GM21367 (cell line): Measurements from ENCODE around the gene YBX2.

Experiments used
- ATAC-seq: cut with Tn5 transposase; IDR thresholded peaks from one replicate; pipeline ENCODE4 v1.9.1; 2021; ENCODE audit not compliant: unreplicated experiment

YBX2 gene

DNA sequence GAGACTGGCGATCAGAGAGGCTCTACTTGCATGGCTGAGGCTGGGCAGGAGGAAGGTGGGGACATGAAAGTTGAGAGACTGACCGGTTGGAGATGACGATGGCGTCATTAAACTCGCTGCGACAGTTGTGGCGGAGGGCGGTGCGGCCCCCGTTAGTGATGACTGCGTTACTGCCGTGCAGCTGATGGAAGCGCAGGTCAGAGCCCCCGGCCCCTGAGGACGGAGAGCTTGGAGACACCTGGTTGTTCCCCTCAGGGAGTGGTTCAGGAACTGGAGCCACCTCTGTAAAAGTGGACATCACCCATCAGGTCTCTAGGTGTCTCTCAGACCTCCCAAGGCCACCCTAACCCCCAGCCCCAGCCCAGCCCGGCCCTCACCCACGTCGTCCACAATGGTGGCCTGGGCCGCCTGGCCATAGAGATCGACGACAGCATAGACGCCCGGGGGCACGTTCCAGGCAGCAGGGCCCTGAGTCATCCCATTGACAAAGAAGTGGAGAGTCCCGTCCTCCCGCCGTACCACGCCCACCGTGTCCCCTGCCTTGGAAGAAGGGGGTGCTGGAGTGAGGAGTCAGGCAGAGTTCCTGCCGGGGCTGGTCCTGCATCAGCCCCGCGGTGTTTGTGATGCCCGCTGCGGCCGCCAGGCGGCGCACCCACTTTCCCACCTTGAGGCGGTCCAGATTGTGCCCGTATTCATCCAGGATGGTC lies 29.4 kb upstream of the YBX2 start:
- ATAC-seq, result no peak

DNA sequence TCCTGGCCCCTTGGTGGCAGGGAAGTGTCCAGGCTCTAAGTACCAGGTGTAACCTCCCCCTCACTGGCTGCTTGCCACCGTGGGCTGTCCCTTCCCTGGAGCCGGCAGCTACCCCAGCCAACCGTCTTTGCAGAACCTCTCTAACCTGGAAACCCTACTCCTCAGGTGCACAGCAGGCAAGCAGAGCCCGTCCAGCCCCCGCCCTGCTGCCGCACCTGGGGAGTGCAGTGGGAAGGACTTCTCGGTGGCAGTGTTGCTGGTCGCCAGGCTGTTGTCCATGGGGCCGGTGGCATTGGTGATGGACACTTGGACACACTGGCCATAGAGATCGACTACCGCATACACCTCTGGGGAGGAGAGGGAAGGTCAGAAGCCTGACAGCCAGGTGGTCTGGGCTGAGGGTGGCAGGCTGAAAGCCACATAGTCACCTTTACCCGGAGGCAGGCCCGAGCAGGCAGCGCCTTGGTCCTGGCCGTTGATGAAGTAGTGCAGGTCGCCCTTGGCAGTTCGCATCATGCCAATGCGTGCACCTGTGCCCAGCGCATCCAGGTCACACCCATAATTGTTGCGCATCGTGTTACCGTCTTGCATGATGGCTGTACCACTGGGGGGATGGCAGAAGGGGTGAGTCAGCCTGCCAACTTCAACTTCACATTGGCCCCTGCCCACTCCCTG lies 28.2 kb upstream of the YBX2 start:
- no peak for ATAC-seq

DNA sequence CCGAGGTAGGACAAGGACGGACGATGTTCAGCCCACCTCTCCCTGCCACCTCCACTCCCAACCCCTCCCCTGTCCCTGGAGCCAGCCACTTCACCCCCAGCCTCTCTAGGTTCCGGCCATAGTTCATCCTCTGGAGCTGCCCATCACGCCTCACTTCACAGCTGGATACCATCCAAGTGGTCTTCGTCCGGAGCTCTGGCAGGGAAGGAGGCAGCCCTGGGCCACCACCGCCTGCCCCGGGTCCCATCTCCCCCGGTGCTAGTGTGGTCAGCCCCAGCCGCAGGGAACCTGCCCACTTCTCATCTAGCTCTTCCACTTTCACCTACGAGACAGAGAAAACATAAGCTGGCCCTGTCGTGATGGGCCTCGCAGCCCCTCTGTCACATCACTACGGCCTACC lies 27.0 kb upstream of the YBX2 start:
- no peak for ATAC-seq

DNA sequence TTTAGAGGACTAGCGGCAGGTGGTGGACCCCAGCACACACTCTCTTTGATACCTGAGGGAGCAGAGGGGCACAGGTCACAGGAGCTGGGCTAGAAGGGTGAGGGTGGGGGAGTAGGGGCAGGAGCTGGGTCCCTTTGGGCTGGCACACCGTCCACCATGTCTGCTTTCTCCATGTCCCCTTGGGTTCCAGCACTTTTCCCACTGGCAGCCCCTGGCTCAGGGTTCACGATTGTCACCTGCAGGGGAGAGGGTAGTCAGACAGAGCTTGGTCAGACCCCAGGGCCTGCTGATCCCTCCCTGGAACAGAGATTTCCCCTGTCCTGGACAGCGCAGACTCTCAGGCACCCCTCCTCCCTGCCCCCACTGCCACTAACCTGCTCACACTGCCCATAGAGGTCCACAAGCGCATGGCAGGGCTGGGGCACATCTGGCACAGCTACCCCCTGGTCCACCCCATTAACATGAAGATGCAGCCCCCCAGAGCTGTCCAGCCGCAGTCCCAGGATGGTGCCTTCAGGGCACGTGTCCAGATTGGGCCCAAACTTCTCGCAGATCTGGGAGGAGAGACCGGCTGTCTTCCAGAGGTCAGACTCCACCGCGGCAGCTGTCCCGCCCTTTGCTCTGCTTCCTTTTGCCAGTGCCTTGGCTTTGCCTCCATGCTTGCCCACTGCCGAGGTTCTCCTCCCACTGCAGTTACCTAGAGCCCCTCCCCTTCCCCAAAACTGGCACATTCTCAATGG lies 23.9 kb upstream of the YBX2 start:
- ATAC-seq, result no peak

DNA sequence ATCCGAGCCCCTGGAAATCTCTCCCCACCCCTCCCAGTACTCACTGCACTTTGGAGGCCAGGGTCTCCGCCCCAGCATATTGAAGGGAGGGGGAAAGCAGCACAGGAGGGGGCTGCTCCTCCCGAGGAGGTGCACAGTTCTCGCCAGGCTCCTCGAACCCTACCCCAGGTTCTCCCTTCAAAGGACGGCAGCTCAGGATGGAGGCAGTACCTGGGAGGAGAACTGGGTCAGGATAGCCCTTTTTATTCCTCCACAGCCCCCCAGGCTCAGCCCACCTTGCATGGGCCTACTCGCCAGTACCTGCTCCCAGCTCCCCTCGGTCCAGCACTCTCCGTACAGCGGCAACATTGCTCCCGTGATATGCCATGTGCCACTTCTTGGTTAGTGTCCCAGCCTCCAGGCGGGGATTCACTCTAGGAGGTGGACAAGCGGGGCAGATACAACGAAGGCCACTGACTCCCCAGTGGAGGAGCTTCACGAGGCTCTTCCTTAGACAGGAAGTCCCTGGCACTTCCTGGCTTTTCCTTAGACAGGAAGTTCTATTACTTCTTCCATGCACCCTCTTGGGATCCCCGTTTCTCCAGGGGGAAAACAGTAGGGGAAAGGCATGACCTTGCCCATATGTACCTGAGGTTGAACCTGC lies 22.8 kb upstream of the YBX2 start:
- ATAC-seq, result no peak

DNA sequence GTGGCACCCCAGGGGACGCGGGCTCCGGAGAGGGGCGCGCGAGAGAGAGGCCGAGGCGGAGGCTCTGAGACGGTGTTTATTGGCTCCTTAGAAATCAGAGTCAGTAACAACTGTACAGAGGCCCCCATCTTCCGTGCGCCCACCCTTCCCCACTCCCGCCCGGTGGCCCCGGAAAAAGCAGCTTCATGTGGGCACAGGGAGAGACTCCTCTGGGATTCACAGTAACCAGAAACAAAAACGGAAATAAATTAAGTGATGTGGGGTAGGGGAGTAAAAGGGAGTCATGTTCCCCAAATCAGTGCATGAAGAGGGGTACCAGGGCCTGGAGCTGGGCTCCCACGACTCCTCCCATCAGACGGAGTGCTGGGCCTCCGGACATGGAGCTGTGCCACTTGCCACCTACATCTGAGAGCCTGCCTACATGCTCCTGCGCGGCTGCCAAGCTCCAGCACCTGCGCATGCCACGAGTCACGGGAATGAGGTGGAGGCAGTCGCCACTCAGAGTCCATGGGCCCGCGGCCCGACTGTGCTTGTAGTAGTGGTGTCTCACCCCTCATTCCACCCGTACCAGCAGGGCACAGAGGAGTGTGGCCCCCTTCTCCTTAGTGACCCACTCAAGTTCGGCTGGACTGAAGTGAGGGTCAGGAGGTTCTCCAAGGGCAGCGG lies 21.3 kb upstream of the YBX2 start:
- no peak for ATAC-seq

DNA sequence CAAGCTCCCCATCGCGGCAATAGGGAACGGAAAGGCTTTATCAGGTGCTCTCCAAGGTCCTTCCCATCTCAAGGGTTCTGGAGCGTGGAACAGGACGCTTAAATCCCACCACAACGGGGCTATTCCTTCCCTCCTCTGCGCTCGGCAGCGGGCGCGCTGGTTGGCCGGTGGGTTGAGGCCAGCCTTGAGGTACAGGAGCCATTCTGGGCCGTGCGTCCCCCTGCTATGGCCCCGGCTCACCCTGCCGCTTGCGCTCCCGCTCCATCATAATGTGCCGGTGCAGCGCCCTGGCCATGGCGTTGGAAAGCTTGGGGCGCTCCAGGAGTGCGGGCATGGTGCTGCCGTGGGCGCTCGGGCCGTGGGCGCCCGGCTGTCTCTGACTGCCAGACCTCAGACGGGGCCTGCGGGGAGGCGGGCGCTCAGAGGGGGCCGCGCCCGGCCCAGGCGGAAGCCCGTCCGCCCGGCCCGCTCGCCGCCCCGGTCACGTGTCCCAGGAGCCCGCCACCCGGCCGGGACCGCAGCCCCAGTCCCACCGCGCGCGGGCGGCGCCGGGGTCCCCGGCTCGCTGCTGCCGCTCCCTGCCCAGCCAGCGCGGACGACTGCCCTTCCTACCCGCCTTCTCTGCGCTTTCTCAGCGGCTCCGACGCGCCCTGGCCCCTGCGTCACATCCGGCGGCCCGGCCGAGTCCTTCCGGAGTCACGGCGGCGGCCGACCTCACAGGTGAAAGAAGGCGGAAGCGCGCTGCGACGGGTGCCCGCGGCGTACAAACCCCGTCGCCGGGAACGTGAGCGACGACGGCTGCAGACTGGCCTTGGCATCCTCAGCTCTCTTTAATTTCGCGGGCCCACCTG lies 20.5 kb upstream of the YBX2 start, which contains the start of gene GPS2:
TSS of gene GPS2 (minus strand) at position 642 of the 851 bp plus-strand sequence. CDS start at position 334, 308 bp downstream.
- ATAC-seq, result peak; percentile 50

DNA sequence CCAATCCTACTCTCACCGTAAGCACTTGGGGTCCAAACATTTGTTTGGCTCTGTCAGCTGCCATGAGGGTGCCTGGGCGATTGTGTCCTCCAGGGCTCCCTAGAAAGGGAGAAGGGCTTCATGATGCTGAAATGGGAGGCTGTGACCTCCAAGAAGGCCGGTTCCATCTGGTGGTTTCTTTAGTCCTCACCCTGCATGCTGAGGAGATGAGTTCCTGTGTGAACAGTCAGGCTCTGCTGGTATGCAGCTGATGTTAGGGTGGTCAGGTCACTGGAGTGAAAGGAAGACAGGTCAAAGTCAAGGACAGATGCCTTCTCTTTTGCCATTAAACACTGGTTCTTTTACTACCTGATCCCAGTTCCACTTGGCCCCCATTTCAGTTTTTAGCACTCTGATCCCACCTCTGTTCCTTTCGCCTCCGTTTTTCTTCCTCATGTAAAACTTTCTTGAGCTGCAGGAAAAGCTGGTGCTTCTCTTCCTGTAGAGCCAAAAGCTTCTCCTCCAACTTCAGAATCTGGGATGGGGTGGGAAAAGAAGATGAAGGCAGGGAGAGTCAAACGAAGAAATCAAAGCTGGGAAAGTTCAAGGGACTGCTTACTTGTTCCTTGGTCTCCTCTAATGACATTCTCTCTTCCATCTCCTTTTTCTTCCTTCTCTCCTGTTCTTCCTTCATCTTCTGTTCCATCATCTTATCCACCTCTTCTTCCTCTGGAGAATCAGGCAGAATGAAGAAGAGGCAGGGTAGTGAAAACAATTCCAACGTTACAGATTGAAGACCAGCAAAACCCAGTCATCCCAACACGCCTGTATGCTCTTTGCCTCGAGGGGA lies 19.7 kb upstream of the YBX2 start:
- no peak for ATAC-seq

DNA sequence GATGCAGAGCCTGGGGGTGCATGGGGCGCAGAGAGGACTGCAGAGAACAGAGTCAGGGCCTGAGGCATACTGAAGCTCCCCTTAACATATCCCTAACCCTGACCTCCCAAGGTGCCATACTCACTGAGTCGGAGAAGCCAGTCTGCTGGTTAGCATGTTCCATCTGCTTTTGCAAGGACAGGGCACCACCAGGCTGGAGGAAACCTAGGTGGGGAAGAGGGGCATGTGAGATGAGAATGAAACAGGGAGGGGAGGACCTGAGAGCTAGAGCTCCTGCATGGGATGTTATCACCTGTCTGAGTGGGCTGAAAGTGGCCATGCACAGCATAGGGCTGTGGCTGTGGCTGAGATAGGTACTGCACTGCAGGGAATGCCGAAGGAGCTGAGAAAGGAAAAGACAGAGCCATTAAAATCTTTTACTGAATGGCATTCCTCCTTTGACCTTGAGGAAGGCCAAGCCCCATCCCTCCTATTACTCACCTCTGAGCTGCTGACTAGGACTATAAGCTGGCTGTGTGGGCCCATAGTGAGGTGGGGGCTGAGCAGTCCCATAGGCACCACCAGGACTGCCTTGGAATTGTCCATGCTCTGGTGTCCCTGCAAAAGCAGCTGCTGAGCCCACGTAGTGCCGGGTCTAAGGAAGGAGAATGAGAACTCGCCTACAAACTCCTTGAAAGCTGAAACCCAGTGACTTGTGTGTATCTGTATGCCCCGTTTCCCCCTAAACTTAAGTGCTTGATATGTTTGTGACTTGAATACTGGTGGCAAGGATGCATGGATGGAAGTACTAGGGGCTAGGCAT lies 18.9 kb upstream of the YBX2 start:
- no peak for ATAC-seq

DNA sequence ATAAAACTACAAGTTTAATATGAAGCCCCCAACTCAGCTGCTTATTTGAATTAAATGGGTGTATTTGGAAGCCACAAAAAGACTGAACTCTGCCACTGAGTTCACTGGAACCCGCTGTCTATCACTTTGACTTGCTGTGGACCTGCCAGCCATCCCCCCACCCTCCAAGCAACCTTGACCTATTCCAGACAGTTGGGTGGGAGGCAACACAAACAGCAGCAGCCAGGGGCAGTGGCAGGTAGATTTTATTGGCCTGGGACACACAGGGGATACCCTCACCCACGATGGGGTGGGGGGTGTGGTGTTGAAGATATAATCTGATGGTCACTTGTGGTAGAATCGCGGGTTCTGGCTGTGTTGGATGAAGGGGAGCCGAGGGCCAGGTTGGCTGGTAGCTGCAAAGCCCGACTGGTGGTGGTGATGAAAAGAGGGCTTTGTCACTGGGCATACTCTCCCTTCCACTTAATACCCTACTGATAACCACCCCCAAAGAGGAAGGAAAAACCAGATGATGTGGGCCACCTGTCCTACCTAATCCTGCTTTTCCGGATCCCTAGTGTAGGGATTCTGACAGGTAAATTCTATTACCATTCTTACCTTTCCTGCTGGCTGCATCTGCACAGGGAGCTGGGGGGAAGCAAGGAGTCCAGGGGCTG lies 18.1 kb upstream of the YBX2 start:
- no peak for ATAC-seq

DNA sequence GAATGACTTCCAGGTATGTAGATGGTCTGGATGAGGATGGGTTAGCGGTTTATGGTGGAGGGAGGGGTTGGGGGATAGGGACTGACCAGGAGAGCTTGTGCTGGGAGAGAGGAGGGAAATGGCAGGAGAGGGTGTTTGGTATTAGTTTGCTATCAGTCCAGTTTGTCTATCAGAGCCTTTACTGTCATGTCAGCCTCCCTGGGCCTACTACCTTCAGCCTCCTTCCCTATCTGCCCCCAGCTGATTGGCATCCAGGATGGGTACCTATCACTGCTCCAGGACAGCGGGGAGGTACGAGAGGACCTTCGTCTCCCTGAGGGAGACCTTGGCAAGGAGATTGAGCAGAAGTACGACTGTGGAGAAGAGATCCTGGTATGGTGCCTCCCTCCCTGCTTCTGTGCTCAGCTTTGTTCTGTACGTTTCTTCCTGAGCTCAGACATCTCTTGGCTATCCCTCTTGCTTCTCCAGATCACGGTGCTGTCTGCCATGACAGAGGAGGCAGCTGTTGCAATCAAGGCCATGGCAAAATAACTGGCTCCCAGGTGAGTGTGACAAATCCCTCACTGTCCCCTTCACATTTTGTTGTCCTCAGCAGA lies 16.8 kb upstream of the YBX2 start:
- no peak for ATAC-seq

DNA sequence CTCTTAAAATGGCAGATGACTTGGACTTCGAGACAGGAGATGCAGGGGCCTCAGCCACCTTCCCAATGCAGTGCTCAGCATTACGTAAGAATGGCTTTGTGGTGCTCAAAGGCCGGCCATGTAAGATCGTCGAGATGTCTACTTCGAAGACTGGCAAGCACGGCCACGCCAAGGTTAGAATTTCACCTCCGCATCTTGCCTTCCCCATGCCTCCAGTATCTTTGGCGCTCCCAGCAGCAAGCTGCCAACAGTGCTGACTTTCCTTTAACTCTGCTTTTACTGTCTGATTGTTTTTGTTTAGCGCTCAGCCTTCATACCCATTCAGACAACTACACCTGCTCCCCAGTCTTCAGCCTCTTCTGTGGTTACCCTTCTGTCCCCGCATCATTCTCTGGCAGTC lies 15.2 kb upstream of the YBX2 start:
- no peak for ATAC-seq

DNA sequence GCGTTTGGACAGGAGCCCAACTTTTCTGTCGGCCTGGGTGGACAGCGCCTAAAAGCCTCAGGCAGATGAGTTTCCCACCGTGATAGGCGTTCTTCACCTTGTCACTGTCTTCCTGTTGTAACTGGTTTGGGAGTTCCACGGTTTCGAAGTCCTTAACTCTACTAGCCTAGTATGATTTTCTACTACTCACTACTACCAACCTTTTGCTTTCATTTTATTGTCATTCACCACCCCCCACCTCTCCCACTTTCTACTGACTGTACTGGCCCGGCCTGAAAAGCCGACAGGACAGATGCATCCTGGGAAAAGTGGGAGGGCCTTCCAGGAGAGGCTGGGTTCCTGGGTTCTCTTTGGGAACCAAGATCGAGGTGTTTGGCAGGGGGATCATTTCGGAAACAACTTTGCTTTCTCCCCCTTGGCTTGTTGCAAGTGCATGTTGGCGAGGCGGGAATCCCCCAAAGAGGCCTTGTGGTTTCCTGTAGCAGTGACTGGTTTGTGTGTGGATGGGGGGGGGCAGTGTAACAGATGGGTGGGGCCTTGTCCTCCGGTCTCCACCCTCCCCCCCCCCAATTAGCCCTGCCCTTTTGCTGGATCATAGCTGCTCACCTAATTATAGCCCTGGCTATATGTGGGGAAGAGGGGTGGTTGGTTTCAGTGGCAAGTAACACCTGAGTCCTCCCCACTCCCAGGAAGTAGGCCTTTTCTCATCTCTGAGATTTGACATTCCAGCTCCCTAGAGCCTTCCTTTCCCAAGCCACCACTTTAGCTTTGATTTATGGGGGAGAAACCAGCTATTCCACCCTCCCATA lies 14.4 kb upstream of the YBX2 start:
- ATAC-seq, result no peak

DNA sequence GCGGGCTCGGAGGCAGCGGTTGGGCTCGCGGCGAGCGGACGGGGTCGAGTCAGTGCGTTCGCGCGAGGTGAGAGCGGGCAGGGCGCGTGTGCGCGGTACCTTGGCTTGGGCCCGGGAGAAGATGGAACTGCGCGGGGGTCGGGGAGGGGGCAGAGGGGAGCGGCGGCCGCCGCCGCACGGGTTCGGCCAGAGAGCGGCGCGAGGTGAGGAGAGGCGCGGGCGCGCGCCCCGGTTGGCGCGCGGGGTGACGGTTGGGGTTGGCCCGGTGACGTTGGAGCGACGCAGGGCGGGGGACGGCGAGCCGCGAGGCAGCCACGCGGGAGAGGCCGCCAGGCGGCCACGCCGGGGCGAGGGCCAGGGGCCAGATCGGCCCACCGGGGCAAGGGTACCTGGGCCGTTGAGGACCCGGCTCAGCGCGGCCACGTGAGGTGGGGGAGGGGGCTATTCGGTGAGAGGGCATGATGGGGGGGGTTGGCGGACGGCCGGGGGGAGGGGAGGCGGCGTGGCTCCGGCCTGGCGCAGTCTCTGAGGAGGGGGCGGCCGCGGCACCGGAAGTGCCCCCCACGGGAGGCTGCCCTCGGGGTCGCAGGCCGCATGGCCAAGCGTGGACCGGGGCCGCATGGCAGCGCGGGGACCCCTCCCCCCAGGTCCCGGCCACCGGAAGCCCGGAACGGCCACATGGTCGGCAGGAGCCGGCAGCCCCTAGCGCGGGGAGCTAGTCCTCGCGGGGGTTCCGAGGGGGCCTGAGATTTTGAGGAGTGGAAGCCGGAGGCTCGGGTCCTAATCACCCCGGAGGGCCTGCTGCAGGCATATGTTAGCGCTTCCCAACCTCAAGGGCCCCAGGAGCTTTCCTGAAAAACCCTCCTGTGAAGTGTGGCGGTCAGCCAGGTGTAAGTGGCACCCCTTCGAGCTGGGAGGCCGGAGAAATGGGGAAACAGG lies 13.5 kb upstream of the YBX2 start:
- peak; percentile 4 for ATAC-seq

DNA sequence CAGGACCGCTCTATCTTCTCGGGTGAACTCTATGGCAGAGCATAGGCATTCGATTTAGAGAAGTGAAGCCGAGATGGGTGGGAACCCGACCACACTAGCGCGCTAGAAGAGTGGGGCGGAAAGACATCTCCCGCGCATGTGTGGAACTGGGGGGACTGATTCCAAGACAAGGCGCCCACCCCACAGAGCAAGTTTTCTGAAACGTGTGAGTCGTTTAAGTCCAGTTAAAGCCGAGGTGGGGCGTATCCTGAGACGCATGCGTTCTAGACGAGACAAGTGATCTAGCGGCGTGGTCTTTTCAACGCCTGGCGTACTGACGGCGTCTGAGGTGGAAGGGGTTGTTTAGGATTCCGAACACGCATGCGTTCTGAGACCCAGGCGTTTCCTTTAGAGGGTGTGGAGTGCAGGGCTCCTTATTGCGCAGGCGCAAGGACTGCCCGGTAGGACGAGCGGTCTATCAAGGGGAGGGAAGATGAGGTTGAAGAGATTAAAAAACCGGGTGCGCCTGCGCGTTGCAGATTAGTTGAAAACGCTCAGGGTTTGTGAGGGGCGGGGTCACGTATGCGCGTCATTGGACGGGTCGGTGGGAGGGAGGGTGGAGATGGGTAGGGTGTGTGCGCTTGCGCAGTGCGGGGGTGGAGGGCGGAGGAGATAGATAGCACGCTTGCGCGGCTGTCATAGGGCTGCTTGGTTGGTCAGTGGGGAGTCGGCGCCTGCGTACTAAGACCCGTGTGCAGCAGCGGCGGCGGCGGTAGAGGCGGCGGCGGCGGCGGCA lies 12.7 kb upstream of the YBX2 start, which contains the start of gene EIF5A:
TSS of gene EIF5A (plus strand) at position 718 of the 775 bp plus-strand sequence. CDS start 2,008 bp downstream, outside the sequence.
- peak; percentile 53 for ATAC-seq
